ENCODE measurements around the gene MRGPRE.

GRCh38 chr11:3183523-3183922 lies 48.7 kb downstream of the MRGPRE start:
- TF ChIP-seq CTCF (IDR thresholded peaks at IDR 0.05) = no peak
- TF ChIP-seq POLR2A (IDR thresholded peaks at IDR 0.05) = no peak

Measured in breast epithelium (tissue), 3 donors.